ENCODE data around the gene RASSF4. TPM values are rescaled to one million over a fixed set of nuclear protein-coding genes. Genes with fewer than 3 reads are reported as not detected.

The RASSF4 gene
- total RNA-seq, 1 donor from 2014 or later, result 83.0 TPM

DNA sequence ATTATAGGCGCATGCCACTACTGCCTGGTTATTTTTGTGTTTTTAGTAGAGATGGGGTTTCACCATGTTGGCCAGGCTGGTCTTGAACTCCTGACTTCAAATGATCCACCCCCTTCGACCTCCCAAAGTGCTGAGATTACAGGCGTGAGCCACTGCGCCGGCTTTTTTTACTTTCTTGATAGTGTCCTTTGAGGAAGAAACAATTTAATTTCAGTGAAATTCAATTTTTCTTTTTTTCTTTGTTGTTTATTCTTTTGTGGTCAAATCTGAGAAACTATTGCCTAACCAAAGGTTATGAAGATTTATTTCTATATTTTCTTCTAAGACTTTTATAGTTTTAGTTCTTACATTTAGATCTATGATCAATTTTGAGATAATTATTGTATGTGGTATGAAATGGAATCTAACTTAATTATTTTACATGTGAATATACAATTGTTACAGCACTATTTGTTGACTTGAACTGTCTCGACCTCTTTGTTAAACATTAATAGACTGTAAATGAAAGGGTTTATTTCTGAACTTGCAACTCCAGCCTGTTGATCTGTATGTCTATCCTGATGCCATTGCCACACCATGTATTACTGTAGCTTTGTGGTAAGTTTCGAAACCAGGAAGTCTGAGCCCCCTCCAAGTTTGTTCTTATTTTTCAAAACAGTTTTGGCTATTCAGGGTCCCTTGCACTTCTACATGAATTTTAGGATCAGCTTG lies 19.8 kb upstream of the RASSF4 start:
- no peak overlapping the region for H3K9ac ChIP-seq (ENCODE audit: low read length)
- H3K4me1 ChIP-seq (ENCODE audit: insufficient read depth, low read length), result peaks cover 5% of the 10 kb centered on the region
- Mint-ChIP-seq H3K27ac (ENCODE audit: unreplicated experiment) (no peak overlapping the region), H3K4me3 (ENCODE audit: unreplicated experiment) (no peak overlapping the region), H3K4me1 (ENCODE audit: low read depth, unreplicated experiment) (peaks cover 15% of the 10 kb centered on the region), H3K27me3 (ENCODE audit: low read depth, unreplicated experiment) (no peaks in the 10 kb centered on the region), H3K36me3 (ENCODE audit: low read depth, unreplicated experiment) (peaks cover 2% of the 10 kb centered on the region), H3K9me3 (ENCODE audit: unreplicated experiment) (peaks cover 15% of the 10 kb centered on the region)
- TF ChIP-seq EZH2 (IDR thresholded peaks at IDR 0.05; ENCODE audit: insufficient read depth, low read length), result no peak
- no peak for TF ChIP-seq CTCF (IDR thresholded peaks at IDR 0.05; ENCODE audit: insufficient read depth, low read depth, low read length)
- H3K27me3 ChIP-seq (ENCODE audit: insufficient read depth, low read length), result no peaks in the 10 kb centered on the region
- no peak for DNase-seq (ENCODE audit: low read depth)
- H2AFZ ChIP-seq (ENCODE audit: low read depth, low read length), result no peak overlapping the region
- H3K4me2 ChIP-seq (ENCODE audit: low read length), result no peak overlapping the region
- no peaks in the 10 kb centered on the region for H3K36me3 ChIP-seq (ENCODE audit: insufficient read depth, low read length)
- no peaks in the 10 kb centered on the region for H3K79me2 ChIP-seq (ENCODE audit: insufficient read depth, low read length)
- H3K4me3 ChIP-seq (ENCODE audit: insufficient read depth, low read depth, low read length), result no peak overlapping the region
- H3K27ac ChIP-seq (ENCODE audit: low read depth, low read length), result no peak overlapping the region
- H3K9me3 ChIP-seq (ENCODE audit: insufficient read depth, low read depth, low read length), result no peaks in the 10 kb centered on the region
- no peaks in the 10 kb centered on the region for H4K20me1 ChIP-seq (ENCODE audit: insufficient read depth, low read length)
- no peak for FAIRE-seq

GRCh38 chr10:44944354-44944753 lies 15.2 kb upstream of the RASSF4 start:
- H3K36me3 Mint-ChIP-seq (ENCODE audit: low read depth, unreplicated experiment), result peaks cover 2% of the 10 kb centered on the region
- H3K9me3 Mint-ChIP-seq (ENCODE audit: unreplicated experiment), result peaks cover 14% of the 10 kb centered on the region
- no peak overlapping the region for H3K4me2 ChIP-seq (ENCODE audit: low read length)

More at GRCh38 chr10:44944354-44944753, 15.2 kb upstream of the RASSF4 start:
- Histone ChIP-seq H3K36me3 (ENCODE audit: insufficient read depth, low read length) (no peaks in the 10 kb centered on the region), H3K4me1 (ENCODE audit: insufficient read depth, low read length) (no peaks in the 10 kb centered on the region), H3K79me2 (ENCODE audit: insufficient read depth, low read length) (no peaks in the 10 kb centered on the region), H3K27ac (ENCODE audit: low read depth, low read length) (no peak overlapping the region), H3K4me3 (ENCODE audit: insufficient read depth, low read depth, low read length) (no peak overlapping the region), H3K9ac (ENCODE audit: low read length) (no peak overlapping the region), H3K9me3 (ENCODE audit: insufficient read depth, low read depth, low read length) (no peaks in the 10 kb centered on the region), H4K20me1 (ENCODE audit: insufficient read depth, low read length) (no peaks in the 10 kb centered on the region), H2AFZ (ENCODE audit: low read depth, low read length) (no peak overlapping the region), H3K27me3 (ENCODE audit: insufficient read depth, low read length) (no peaks in the 10 kb centered on the region)
- TF ChIP-seq EZH2 (IDR thresholded peaks at IDR 0.05; ENCODE audit: insufficient read depth, low read length) (no peak), CTCF (IDR thresholded peaks at IDR 0.05; ENCODE audit: insufficient read depth, low read depth, low read length) (no peak)
- Mint-ChIP-seq H3K4me3 (ENCODE audit: unreplicated experiment) (no peak overlapping the region), H3K4me1 (ENCODE audit: low read depth, unreplicated experiment) (peaks cover 24% of the 10 kb centered on the region), H3K27ac (ENCODE audit: unreplicated experiment) (no peak overlapping the region), H3K27me3 (ENCODE audit: low read depth, unreplicated experiment) (no peaks in the 10 kb centered on the region)
- DNase-seq (ENCODE audit: low read depth), result no peak
- FAIRE-seq, result no peak

Measured in astrocyte (in vitro differentiated cells and primary cell).